ENCODE measurements around the gene GAB2. TPM values are rescaled to one million over a fixed set of nuclear protein-coding genes. Genes with fewer than 3 reads are reported as not detected.

The GAB2 gene
- total RNA-seq, 4 donors from 2014 or later, result 22.5 to 32.8 (median 30.1) TPM

GRCh38 chr11:78459738-78460137 is 42.1 kb upstream of the GAB2 start:
- intact Hi-C loops (cut with DNase I; ENCODE audit: low total_unique reads), result no loop called here
- TF ChIP-seq POLR2A (IDR thresholded peaks at IDR 0.05) (no peak), CTCF (IDR thresholded peaks at IDR 0.05) (no peak)
- H3K4me3 ChIP-seq (ENCODE audit: low read depth, poor library complexity, severe bottlenecking), result no peak overlapping the region
- DNase-seq (ENCODE audit: low spot score in 2 of 2), result no peak
- 96 to 98% methylated on average over 4 of the region's 4 CpGs for WGBS, 2 donors

GRCh38 chr11:78457448-78457847 is 39.8 kb upstream of the GAB2 start:
- no peak for DNase-seq (ENCODE audit: low spot score in 2 of 2)
- no peak overlapping the region for H3K4me3 ChIP-seq (ENCODE audit: low read depth, poor library complexity, severe bottlenecking)
- 69 to 80% methylated on average over 2 of the region's 2 CpGs for WGBS, 2 donors
- intact Hi-C loops (cut with DNase I; ENCODE audit: low total_unique reads), result no loop called here
- no peak for TF ChIP-seq POLR2A (IDR thresholded peaks at IDR 0.05)
- TF ChIP-seq CTCF (IDR thresholded peaks at IDR 0.05), result no peak

- no peak overlapping the region for H3K4me3 ChIP-seq (ENCODE audit: low read depth, poor library complexity, severe bottlenecking)
- WGBS, 2 donors, result 81 to 91% methylated on average over 2 of the region's 2 CpGs
- DNase-seq (ENCODE audit: low spot score in 2 of 2), result no peak
- intact Hi-C loops (cut with DNase I; ENCODE audit: low total_unique reads), result no loop called here
- TF ChIP-seq POLR2A (IDR thresholded peaks at IDR 0.05) (no peak), CTCF (IDR thresholded peaks at IDR 0.05) (no peak)
Observed at GRCh38 chr11:78453140-78453935, 35.7 kb upstream of the GAB2 start.

GRCh38 chr11:78451371-78452150 is 33.9 kb upstream of the GAB2 start:
- H3K4me3 ChIP-seq (ENCODE audit: low read depth, poor library complexity, severe bottlenecking), result no peak overlapping the region
- 90 to 96% methylated on average over 5 of the region's 5 CpGs for WGBS, 2 donors
- TF ChIP-seq CTCF (IDR thresholded peaks at IDR 0.05) (no peak), POLR2A (IDR thresholded peaks at IDR 0.05) (no peak)
- intact Hi-C loops (cut with DNase I; ENCODE audit: low total_unique reads), result no loop called here
- no peak for DNase-seq (ENCODE audit: low spot score in 2 of 2)

- no peak for DNase-seq (ENCODE audit: low spot score in 2 of 2)
- no peak for TF ChIP-seq POLR2A (IDR thresholded peaks at IDR 0.05)
- TF ChIP-seq CTCF (IDR thresholded peaks at IDR 0.05), result no peak
- H3K4me3 ChIP-seq (ENCODE audit: low read depth, poor library complexity, severe bottlenecking), result no peak overlapping the region
- intact Hi-C loops (cut with DNase I; ENCODE audit: low total_unique reads), result no loop called here
- WGBS, 2 donors, result 82 to 88% methylated on average over 2 of the region's 2 CpGs
Observed at GRCh38 chr11:78450866-78451265, 33.2 kb upstream of the GAB2 start.

Measured in lower leg skin (tissue), 4 donors.